ENCODE data around the gene CLDN6. TPM values are rescaled to one million over a fixed set of nuclear protein-coding genes. Genes with fewer than 3 reads are reported as not detected.

Gene CLDN6
- total RNA-seq, 1 donor: under 0.01 TPM

DNA sequence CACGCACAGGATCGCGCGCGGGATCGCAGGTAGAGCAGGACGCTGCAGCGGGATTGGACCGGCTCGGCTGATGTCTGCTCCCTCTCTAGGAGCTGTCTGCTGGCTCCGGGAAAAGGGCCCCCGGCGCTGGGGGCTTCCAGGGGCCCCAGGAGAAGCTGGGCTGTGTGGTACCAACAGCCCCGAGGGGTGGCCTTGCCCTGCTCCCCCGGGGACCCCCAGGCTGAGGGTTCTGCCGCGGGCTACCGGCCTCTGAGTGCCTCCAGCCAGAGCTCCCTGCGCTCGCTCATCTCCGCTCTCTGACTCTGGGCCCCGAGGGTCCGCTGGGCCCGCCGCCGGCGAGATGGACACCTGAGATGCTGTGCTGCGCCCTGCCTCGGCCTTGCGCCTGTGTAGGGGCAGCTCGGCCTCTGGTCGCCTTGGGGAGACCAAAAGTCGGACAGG, 50.2 kb downstream of the CLDN6 start:
- peak; percentile 67 for DNase-seq (ENCODE audit: insufficient read length, low spot score, missing footprints)
- H3K4me3 ChIP-seq (ENCODE audit: insufficient read depth, low read length): no peak overlapping the region
- H2AFZ ChIP-seq (ENCODE audit: low read length): no peak overlapping the region
- no peak overlapping the region for H3K27ac ChIP-seq (ENCODE audit: low read depth, low read length)
- H4K20me1 ChIP-seq (ENCODE audit: insufficient read depth, low read length): peaks cover 12% of the 10 kb centered on the region
- TF ChIP-seq, protein P1, sequence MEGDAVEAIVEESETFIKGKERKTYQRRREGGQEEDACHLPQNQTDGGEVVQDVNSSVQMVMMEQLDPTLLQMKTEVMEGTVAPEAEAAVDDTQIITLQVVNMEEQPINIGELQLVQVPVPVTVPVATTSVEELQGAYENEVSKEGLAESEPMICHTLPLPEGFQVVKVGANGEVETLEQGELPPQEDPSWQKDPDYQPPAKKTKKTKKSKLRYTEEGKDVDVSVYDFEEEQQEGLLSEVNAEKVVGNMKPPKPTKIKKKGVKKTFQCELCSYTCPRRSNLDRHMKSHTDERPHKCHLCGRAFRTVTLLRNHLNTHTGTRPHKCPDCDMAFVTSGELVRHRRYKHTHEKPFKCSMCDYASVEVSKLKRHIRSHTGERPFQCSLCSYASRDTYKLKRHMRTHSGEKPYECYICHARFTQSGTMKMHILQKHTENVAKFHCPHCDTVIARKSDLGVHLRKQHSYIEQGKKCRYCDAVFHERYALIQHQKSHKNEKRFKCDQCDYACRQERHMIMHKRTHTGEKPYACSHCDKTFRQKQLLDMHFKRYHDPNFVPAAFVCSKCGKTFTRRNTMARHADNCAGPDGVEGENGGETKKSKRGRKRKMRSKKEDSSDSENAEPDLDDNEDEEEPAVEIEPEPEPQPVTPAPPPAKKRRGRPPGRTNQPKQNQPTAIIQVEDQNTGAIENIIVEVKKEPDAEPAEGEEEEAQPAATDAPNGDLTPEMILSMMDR (IDR thresholded peaks at IDR 0.05; ENCODE audit: extremely low read depth, low read depth, low read length): no peak
- peaks cover 47% of the 10 kb centered on the region for H3K27me3 ChIP-seq (ENCODE audit: insufficient read depth, low read length)
- H3K36me3 ChIP-seq (ENCODE audit: insufficient read depth, low read length): no peaks in the 10 kb centered on the region
- H3K79me2 ChIP-seq (ENCODE audit: insufficient read depth, low read length): peaks cover 2% of the 10 kb centered on the region
- H3K4me1 ChIP-seq (ENCODE audit: insufficient read depth, low read length): peaks cover 4% of the 10 kb centered on the region
- H3K9me3 ChIP-seq (ENCODE audit: low read depth, low read length): no peaks in the 10 kb centered on the region
- no peak overlapping the region for H3K4me2 ChIP-seq (ENCODE audit: insufficient read depth, low read length)

DNA sequence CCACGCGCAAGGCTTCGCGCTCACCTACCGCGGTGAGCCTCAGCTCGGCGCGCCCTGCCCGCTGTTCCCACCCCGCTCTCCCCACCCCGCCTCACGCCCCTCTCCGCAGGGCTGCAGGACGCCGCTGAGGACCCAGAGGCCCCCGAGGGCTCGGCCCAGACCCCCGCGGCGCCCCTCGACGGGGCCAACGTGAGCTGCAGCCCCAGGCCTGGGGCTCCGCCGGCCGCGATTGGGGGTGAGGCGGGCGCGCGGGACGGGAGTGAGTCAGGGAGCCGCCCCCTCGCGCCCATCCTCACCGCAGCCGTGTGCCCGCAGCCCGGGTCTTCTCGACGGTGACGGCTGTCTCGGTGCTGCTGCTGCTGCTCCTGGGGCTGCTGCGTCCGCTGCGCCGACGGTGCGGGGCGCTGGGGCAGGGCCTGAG, 50.8 kb downstream of the CLDN6 start:
- Histone ChIP-seq H2AFZ (ENCODE audit: low read length) (no peak overlapping the region), H3K4me3 (ENCODE audit: insufficient read depth, low read length) (no peak overlapping the region), H3K79me2 (ENCODE audit: insufficient read depth, low read length) (peaks cover 2% of the 10 kb centered on the region), H3K27ac (ENCODE audit: low read depth, low read length) (no peak overlapping the region), H3K4me1 (ENCODE audit: insufficient read depth, low read length) (peaks cover 4% of the 10 kb centered on the region), H3K27me3 (ENCODE audit: insufficient read depth, low read length) (peaks cover 53% of the 10 kb centered on the region), H3K4me2 (ENCODE audit: insufficient read depth, low read length) (no peak overlapping the region), H4K20me1 (ENCODE audit: insufficient read depth, low read length) (peaks cover 12% of the 10 kb centered on the region), H3K36me3 (ENCODE audit: insufficient read depth, low read length) (no peaks in the 10 kb centered on the region), H3K9me3 (ENCODE audit: low read depth, low read length) (no peaks in the 10 kb centered on the region)
- TF ChIP-seq, protein P1 (IDR thresholded peaks at IDR 0.05; ENCODE audit: extremely low read depth, low read depth, low read length): no peak
- peak; percentile 58 for DNase-seq (ENCODE audit: insufficient read length, low spot score, missing footprints)

DNA sequence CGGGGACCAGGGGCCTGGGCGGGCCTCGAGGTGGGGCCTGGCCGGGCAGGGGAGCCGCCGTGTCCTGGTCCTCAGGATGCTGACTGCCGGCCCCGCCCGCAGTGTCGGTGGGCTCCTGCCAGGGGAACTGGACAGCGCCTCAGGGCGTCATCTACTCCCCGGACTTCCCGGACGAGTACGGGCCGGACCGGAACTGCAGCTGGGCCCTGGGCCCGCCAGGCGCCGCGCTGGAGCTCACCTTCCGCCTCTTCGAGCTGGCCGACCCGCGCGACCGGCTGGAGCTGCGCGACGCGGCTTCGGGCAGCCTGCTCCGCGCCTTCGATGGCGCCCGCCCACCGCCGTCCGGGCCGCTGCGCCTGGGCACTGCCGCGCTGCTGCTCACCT, 51.2 kb downstream of the CLDN6 start:
- Histone ChIP-seq H3K4me1 (ENCODE audit: insufficient read depth, low read length) (peaks cover 4% of the 10 kb centered on the region), H3K36me3 (ENCODE audit: insufficient read depth, low read length) (no peaks in the 10 kb centered on the region), H3K79me2 (ENCODE audit: insufficient read depth, low read length) (peaks cover 2% of the 10 kb centered on the region), H4K20me1 (ENCODE audit: insufficient read depth, low read length) (peaks cover 11% of the 10 kb centered on the region), H3K4me2 (ENCODE audit: insufficient read depth, low read length) (no peak overlapping the region), H3K27ac (ENCODE audit: low read depth, low read length) (no peak overlapping the region), H3K27me3 (ENCODE audit: insufficient read depth, low read length) (peaks cover 57% of the 10 kb centered on the region), H3K9me3 (ENCODE audit: low read depth, low read length) (no peaks in the 10 kb centered on the region), H2AFZ (ENCODE audit: low read length) (no peak overlapping the region), H3K4me3 (ENCODE audit: insufficient read depth, low read length) (no peak overlapping the region)
- TF ChIP-seq, protein P1 (IDR thresholded peaks at IDR 0.05; ENCODE audit: extremely low read depth, low read depth, low read length): no peak
- peak; percentile 87 for DNase-seq (ENCODE audit: insufficient read length, low spot score, missing footprints)

DNA sequence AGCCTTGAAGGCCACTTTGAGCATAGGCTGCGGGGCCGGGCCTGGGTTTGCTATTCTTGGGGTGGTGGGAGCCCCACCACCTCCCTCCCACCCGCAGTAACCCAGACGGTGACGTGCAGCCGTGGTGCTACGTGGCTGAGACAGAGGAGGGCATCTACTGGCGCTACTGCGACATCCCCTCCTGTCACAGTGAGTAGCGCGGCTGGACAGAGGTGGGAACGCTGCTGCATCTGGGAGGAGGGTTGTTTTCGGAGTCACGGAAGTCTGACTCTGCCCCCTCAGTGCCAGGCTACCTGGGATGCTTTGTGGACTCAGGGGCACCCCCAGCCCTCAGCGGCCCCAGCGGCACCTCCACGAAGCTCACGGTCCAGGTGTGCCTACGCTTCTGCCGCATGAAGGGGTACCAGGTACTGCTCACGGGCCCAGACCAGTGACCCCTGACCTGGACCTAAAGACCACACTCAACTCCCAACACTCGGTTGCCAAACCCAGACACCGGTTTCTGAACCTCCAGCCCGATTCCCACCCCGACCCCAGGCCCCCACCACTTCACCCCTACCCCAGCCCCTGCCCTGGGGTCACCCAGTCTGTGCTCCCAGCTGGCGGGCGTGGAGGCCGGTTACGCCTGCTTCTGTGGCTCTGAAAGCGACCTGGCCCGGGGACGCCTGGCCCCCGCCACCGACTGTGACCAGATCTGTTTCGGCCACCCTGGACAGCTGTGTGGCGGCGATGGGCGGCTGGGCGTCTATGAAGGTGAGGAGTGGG, 51.8 kb downstream of the CLDN6 start:
- no peaks in the 10 kb centered on the region for H3K9me3 ChIP-seq (ENCODE audit: low read depth, low read length)
- H3K79me2 ChIP-seq (ENCODE audit: insufficient read depth, low read length): peaks cover 2% of the 10 kb centered on the region
- peaks cover 58% of the 10 kb centered on the region for H3K27me3 ChIP-seq (ENCODE audit: insufficient read depth, low read length)
- no peaks in the 10 kb centered on the region for H3K36me3 ChIP-seq (ENCODE audit: insufficient read depth, low read length)
- H4K20me1 ChIP-seq (ENCODE audit: insufficient read depth, low read length): peaks cover 12% of the 10 kb centered on the region
- H3K4me1 ChIP-seq (ENCODE audit: insufficient read depth, low read length): peaks cover 4% of the 10 kb centered on the region
- TF ChIP-seq, protein P1 (IDR thresholded peaks at IDR 0.05; ENCODE audit: extremely low read depth, low read depth, low read length): no peak
- no peak overlapping the region for H3K27ac ChIP-seq (ENCODE audit: low read depth, low read length)
- no peak overlapping the region for H3K4me2 ChIP-seq (ENCODE audit: insufficient read depth, low read length)
- peak; percentile 87 for DNase-seq (ENCODE audit: insufficient read length, low spot score, missing footprints)
- no peak overlapping the region for H3K4me3 ChIP-seq (ENCODE audit: insufficient read depth, low read length)
- H2AFZ ChIP-seq (ENCODE audit: low read length): no peak overlapping the region
